HCT116 (cell line): ENCODE results near the gene GPBAR1. TPM values are rescaled to one million over a fixed set of nuclear protein-coding genes. Genes with fewer than 3 reads are reported as not detected.

Experiments
- ATAC-seq: fragments of 200-7000 bp; cut with Tn5 transposase; 2 replicates; pipeline ENCODE4 v1.9.1; 2020; ENCODE audit warnings: mild to moderate bottlenecking, moderate library complexity
- BruUV-seq: library from RNA; stranded (reverse); fragments of 400-500 nt; replicated peaks from 2 replicates; lab custom pipeline; 2021; lab: Mats Ljungman, UMichigan
- CTCF ChIA-PET: fragments of 300-600 bp; sonication (Branson Sonifier 250); formaldehyde crosslinking; loops from one replicate; lab custom pipeline; 2021; ENCODE audit warnings: antibody characterized with exemption; lab: Charles Lee
- POLR2A ChIA-PET: fragments of 300-600, 350-600 bp; sonication (Branson Sonifier 250); formaldehyde crosslinking; loops from one replicate; lab custom pipeline; 2021; ENCODE audit warnings: antibody characterized with exemption; lab: Charles Lee
- RAD21 ChIA-PET, 2 experiments: fragments of 300-600 bp; sonication (Branson Sonifier 250); formaldehyde crosslinking; loops; one replicate each; lab custom pipeline; 2023; ENCODE audit warnings: low total read pairs in 2 of 2; ENCODE audit not compliant: uncharacterized antibody in 2 of 2, unreplicated experiment in 2 of 2, low non-redundant PET in 1 of 2; lab: Charles Lee
- DNase-seq: peaks from one replicate; pipeline ENCODE4 v3.0.0-alpha.2; 2010; ENCODE audit warnings: low read depth, low spot score
- H2AFZ ChIP-seq: fragments of 200-600 bp; shearing (Covaris generic), sonication (generic); 2 replicates; pipeline ENCODE4 v1.6.1; 2017; ENCODE audit warnings: low read depth, mixed run types, mixed read lengths, antibody characterized with exemption, low read length; ENCODE audit not compliant: poor library complexity, severe bottlenecking
- H3K27ac ChIP-seq: 2 replicates; pipeline ENCODE4 v1.5.1; 2012; ENCODE audit warnings: low read depth, low read length
- H3K27me3 ChIP-seq: fragments of 200-600 bp; sonication (generic); 2 replicates; pipeline ENCODE4 v1.6.1; 2016; ENCODE audit warnings: mixed run types, low read length, mixed read lengths; ENCODE audit not compliant: insufficient read depth
- H3K36me3 ChIP-seq, 2 experiments: fragments of 200-500 bp in 1 of 2; fragments of 200-600 bp in 1 of 2; sonication (Bioruptor generic) in 1 of 2; sonication (generic) in 1 of 2; 2 replicates each; pipeline versions ENCODE4 v1.5.1 to v1.6.1; 2014 to 2016; ENCODE audit warnings: low read length in 2 of 2, inconsistent platforms in 1 of 2, mixed read lengths in 1 of 2, mixed run types in 1 of 2; ENCODE audit not compliant: insufficient read depth in 2 of 2, control insufficient read depth in 1 of 2
- H3K4me1 ChIP-seq, 2 experiments: fragments of 200-600 bp in 1 of 2; sonication (generic) in 1 of 2; 2 replicates each; pipeline versions ENCODE4 v1.5.1 to v1.6.1; 2012 to 2017; ENCODE audit warnings: low read length in 2 of 2, inconsistent platforms in 1 of 2, mild to moderate bottlenecking in 1 of 2, mixed read lengths in 1 of 2, mixed run types in 1 of 2, moderate library complexity in 1 of 2; ENCODE audit not compliant: insufficient read depth in 2 of 2, control insufficient read depth in 1 of 2
- H3K4me2 ChIP-seq: fragments of 200-600 bp; sonication (generic); 2 replicates; pipeline ENCODE4 v1.6.1; 2017; ENCODE audit warnings: mixed run types, low read length, mixed read lengths
- H3K4me3 ChIP-seq, 2 experiments: fragments of 200-600 bp in 1 of 2; sonication (generic) in 1 of 2; replicated peaks in 1 of 2; 2 replicates each; pipeline ENCODE4 v1.5.1; 2011 to 2016; ENCODE audit warnings: low read length in 2 of 2, control low read depth in 1 of 2, low read depth in 1 of 2, mild to moderate bottlenecking in 1 of 2, mixed read lengths in 1 of 2, mixed run types in 1 of 2
- H3K79me2 ChIP-seq: fragments of 200-600 bp; sonication (generic); 2 replicates; pipeline ENCODE4 v1.6.1; 2017; ENCODE audit warnings: mild to moderate bottlenecking, mixed run types, low read length, moderate library complexity, mixed read lengths; ENCODE audit not compliant: insufficient read depth
- H3K9ac ChIP-seq: fragments of 200-600 bp; sonication (generic); 2 replicates; pipeline ENCODE4 v1.6.1; 2016; ENCODE audit warnings: low read length, mixed read lengths
- H3K9me2 ChIP-seq: fragments of 200-600 bp; sonication (generic), shearing (Covaris generic); 2 replicates; pipeline ENCODE4 v1.6.1; 2017; ENCODE audit warnings: mixed run types, mild to moderate bottlenecking, moderate library complexity; ENCODE audit not compliant: insufficient read depth
- H3K9me3 ChIP-seq, 2 experiments: fragments of 200-500 bp in 1 of 2; fragments of 200-600 bp in 1 of 2; sonication (Bioruptor generic) in 1 of 2; sonication (generic) in 1 of 2; 2 replicates each; pipeline ENCODE4 v1.6.1; 2014 to 2017; ENCODE audit warnings: low read length in 2 of 2, mixed read lengths in 2 of 2, inconsistent platforms in 1 of 2, low read depth in 1 of 2, mild to moderate bottlenecking in 1 of 2, mixed run types in 1 of 2, moderate library complexity in 1 of 2; ENCODE audit not compliant: control insufficient read depth in 1 of 2, insufficient read depth in 1 of 2
- H4K20me1 ChIP-seq: fragments of 200-600 bp; sonication (generic), shearing (Covaris generic); 2 replicates; pipeline ENCODE4 v1.6.1; 2017; ENCODE audit warnings: mixed run types, mild to moderate bottlenecking, moderate library complexity; ENCODE audit not compliant: insufficient read depth
- ATF3 ChIP-seq: IDR thresholded peaks from 2 replicates; pipeline ENCODE4 v1.6.1; 2012
- CBX3 ChIP-seq: IDR thresholded peaks from 2 replicates; pipeline ENCODE4 v1.6.1; 2012; ENCODE audit warnings: low read depth
- CEBPB ChIP-seq: IDR thresholded peaks from 2 replicates; pipeline ENCODE4 v1.6.1; 2012; ENCODE audit warnings: low read depth
- CTCF ChIP-seq, 3 experiments: fragments of 200-600 bp in 1 of 3; sonication (generic) in 1 of 3; IDR thresholded peaks in 2 of 3; conservative IDR thresholded peaks in 1 of 3; 2 replicates each; pipeline ENCODE4 v1.5.1; 2012 to 2017; ENCODE audit warnings: low read depth in 2 of 3, low read length in 2 of 3, antibody characterized with exemption in 1 of 3, borderline replicate concordance in 1 of 3, control low read depth in 1 of 3, mild to moderate bottlenecking in 1 of 3, mixed read lengths in 1 of 3, mixed run types in 1 of 3, moderate library complexity in 1 of 3; ENCODE audit not compliant: insufficient read depth in 1 of 3
- EGR1 ChIP-seq: IDR thresholded peaks from 2 replicates; pipeline ENCODE4 v1.6.1; 2012; ENCODE audit warnings: low read depth
- EZH2 ChIP-seq: fragments of 200-600 bp; sonication (generic); IDR thresholded peaks from 2 replicates; pipeline ENCODE4 v1.6.1; 2017; ENCODE audit warnings: antibody characterized with exemption, mixed run types
- FOSL1 ChIP-seq: IDR thresholded peaks from 2 replicates; pipeline ENCODE4 v1.6.1; 2012; ENCODE audit warnings: low read depth
- POLR2AphosphoS5 ChIP-seq: IDR thresholded peaks from 2 replicates; pipeline ENCODE4 v1.6.1; 2011; ENCODE audit warnings: mild to moderate bottlenecking, low read depth, low read length, moderate library complexity
- REST ChIP-seq: IDR thresholded peaks from 2 replicates; pipeline ENCODE4 v1.6.1; 2012; ENCODE audit warnings: low read depth
- SP1 ChIP-seq: IDR thresholded peaks from 2 replicates; pipeline ENCODE4 v1.6.1; 2012; ENCODE audit warnings: low read depth
- TCF7L2 ChIP-seq: IDR thresholded peaks from 2 replicates; pipeline ENCODE4 v1.7.0; 2011; ENCODE audit warnings: borderline replicate concordance, inconsistent platforms; ENCODE audit not compliant: insufficient read depth, insufficient read length; ENCODE audit errors: extremely low read depth
- YY1 ChIP-seq: IDR thresholded peaks from 2 replicates; pipeline ENCODE4 v1.6.1; 2011; ENCODE audit warnings: low read length, low read depth, moderate library complexity, mild to moderate bottlenecking; ENCODE audit not compliant: insufficient replicate concordance; ENCODE audit errors: extremely low read depth
- ZBTB33 ChIP-seq: IDR thresholded peaks from 2 replicates; pipeline ENCODE4 v1.6.1; 2011; ENCODE audit warnings: mild to moderate bottlenecking, low read length, moderate library complexity; ENCODE audit not compliant: insufficient replicate concordance; ENCODE audit errors: extremely low read depth
- ZFX ChIP-seq: fragments of 450-650 bp; IDR thresholded peaks from 2 replicates; pipeline ENCODE4 v1.6.1; 2017
- ZNF274 ChIP-seq: fragments of 200-500 bp; sonication (Bioruptor generic); IDR thresholded peaks from 2 replicates; pipeline ENCODE4 v1.6.1; 2014; ENCODE audit warnings: mild to moderate bottlenecking, low read depth, low read length, inconsistent platforms
- intact Hi-C: fragments of 100-400 bp; cut with micrococcal nuclease; formaldehyde crosslinking; loops from 2 replicates; pipeline ENCODE4 v1.10.0; 2022
- total RNA-seq: library from RNA; stranded (reverse); gene quantifications from one replicate; pipeline ENCODE4 v1.2.1, GENCODE V29; 2021; ENCODE audit not compliant: unreplicated experiment

GPBAR1 gene
- total RNA-seq, 1 experiment from 2014 or later = 0.27 TPM

- no peak for TF ChIP-seq FOSL1
These were observed 29.9 kb upstream of the GPBAR1 start (continued) for GRCh38 chr2:218230882-218231281.

GRCh38 chr2:218233543-218233942 lies 27.3 kb upstream of the GPBAR1 start:
- Histone ChIP-seq H2AFZ (no peak overlapping the region), H3K4me3 (no peak overlapping the region), H3K4me2 (no peak overlapping the region), H3K36me3 (peaks cover 53 to 57% of the 10 kb centered on the region in 2 experiments), H3K27me3 (no peaks in the 10 kb centered on the region), H3K27ac (no peak overlapping the region), H4K20me1 (no peaks in the 10 kb centered on the region), H3K79me2 (peaks cover 33% of the 10 kb centered on the region), H3K9me3 (no peaks in the 10 kb centered on the region), H3K9ac (no peak overlapping the region), H3K9me2 (no peaks in the 10 kb centered on the region), H3K4me1 (peaks cover 25 to 26% of the 10 kb centered on the region in 2 experiments)
- ATAC-seq (no peak), DNase-seq (no peak)
- POLR2A ChIA-PET = no interaction called here
- RAD21 ChIA-PET = no interaction called here
- no peak for TF ChIP-seq YY1
- TF ChIP-seq EZH2 = no peak
- TF ChIP-seq CTCF (IDR thresholded peaks at IDR 0.05 in 2 of 3, conservative IDR thresholded peaks at IDR 0.05 in 1 of 3; ENCODE audit: borderline replicate concordance in 1 of 3, insufficient read depth in 1 of 3, low read depth in 2 of 3, low read length in 2 of 3) = no peak
- TF ChIP-seq EGR1 = no peak
- TF ChIP-seq CEBPB = no peak
- no peak for TF ChIP-seq ZFX
- TF ChIP-seq FOSL1 = no peak
- no peak for TF ChIP-seq ZNF274
- no peak for TF ChIP-seq SP1
- TF ChIP-seq ATF3 = no peak
- TF ChIP-seq CBX3 = no peak
- TF ChIP-seq ZBTB33 = no peak
- TF ChIP-seq REST = no peak
- TF ChIP-seq POLR2AphosphoS5 = no peak
- TF ChIP-seq TCF7L2 = no peak
- CTCF ChIA-PET = no interaction called here
- no TSS peak for BruUV-seq
- intact Hi-C loops = no loop called here
